ENCODE results near the gene PAPSS1. TPM values are rescaled to one million over a fixed set of nuclear protein-coding genes. Genes with fewer than 3 reads are reported as not detected.
A peak's percentile ranks its signal among the peaks of the same experiment; 100 is the strongest.

The PAPSS1 gene
- total RNA-seq, 4 donors from 2014 or later: 44.4 to 58.4 (median 52.0) TPM

DNA sequence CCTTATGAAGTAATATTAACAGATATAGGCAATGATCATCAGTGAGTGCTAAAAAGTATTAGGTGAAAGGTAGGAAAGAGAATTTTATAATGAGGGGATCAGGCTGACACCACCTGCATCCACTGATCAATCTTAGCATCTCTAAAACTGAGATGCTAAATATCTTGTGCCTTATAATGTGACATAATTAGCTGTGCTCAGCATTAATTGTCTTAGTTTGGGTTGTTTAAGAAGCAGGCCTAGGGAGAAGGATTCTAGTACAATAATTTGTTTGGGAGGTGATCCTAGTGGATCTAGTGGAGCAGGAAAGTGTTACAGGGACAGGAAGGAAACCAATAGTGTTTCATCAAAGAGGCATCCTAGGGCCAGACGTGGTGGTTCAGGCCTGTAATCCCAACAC is 22.2 kb upstream of the PAPSS1 start:
- H3K27ac ChIP-seq: no peak overlapping the region
- H3K4me1 ChIP-seq: peaks cover 12% of the 10 kb centered on the region
- no peak for DNase-seq (ENCODE audit: low spot score in 2 of 2)
- WGBS: 100% methylated on average over 1 of the region's 1 CpG
- H3K27me3 ChIP-seq: no peaks in the 10 kb centered on the region
- no peaks in the 10 kb centered on the region for H3K9me3 ChIP-seq
- no peak overlapping the region for H3K4me3 ChIP-seq
- TF ChIP-seq POLR2A (IDR thresholded peaks at IDR 0.05): no peak
- no peak for TF ChIP-seq POLR2AphosphoS5 (IDR thresholded peaks at IDR 0.05)
- TF ChIP-seq EP300 (IDR thresholded peaks at IDR 0.05): no peak
- TF ChIP-seq, protein P1, sequence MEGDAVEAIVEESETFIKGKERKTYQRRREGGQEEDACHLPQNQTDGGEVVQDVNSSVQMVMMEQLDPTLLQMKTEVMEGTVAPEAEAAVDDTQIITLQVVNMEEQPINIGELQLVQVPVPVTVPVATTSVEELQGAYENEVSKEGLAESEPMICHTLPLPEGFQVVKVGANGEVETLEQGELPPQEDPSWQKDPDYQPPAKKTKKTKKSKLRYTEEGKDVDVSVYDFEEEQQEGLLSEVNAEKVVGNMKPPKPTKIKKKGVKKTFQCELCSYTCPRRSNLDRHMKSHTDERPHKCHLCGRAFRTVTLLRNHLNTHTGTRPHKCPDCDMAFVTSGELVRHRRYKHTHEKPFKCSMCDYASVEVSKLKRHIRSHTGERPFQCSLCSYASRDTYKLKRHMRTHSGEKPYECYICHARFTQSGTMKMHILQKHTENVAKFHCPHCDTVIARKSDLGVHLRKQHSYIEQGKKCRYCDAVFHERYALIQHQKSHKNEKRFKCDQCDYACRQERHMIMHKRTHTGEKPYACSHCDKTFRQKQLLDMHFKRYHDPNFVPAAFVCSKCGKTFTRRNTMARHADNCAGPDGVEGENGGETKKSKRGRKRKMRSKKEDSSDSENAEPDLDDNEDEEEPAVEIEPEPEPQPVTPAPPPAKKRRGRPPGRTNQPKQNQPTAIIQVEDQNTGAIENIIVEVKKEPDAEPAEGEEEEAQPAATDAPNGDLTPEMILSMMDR (IDR thresholded peaks at IDR 0.05): no peak
- H3K36me3 ChIP-seq: no peaks in the 10 kb centered on the region

DNA sequence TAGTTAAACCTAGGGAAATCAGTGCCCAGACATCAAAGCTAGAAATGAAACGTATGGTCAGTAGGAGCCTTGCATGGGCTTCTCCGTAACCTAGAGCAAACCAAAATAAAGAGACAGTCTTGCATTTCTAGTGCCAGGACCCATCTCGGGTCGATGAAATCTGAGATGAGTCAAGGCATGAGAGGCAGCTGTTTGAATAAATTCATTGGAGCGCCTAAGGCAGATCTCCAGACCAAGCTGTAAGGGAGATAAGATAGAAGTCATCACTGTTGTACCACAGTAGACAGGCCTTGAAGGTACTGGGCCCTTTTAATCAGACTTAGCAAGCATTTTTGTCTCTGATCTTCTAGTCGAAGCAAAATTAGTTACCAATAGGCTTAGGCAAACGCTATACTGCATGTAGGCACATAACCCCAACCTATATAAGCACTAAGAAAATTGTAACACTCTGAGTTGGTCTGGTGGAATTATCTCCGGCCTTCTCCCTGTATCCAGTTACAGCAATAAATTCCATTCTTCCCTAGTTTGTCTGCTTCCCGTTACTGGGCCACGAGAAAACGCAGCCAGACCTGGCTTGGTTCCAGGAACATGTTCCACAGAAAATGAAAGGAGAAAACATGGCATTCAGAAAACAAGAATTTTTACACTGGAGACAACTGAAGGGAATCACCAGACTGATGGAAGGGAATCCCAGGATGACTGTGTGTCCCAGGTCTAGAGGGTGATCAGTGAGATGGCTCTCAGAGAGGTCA is 21.1 kb upstream of the PAPSS1 start:
- H3K36me3 ChIP-seq: no peaks in the 10 kb centered on the region
- DNase-seq (ENCODE audit: low spot score in 2 of 2): peak in 1 of 2 donors; percentile 70
- TF ChIP-seq EP300 (IDR thresholded peaks at IDR 0.05): no peak
- TF ChIP-seq, protein P1 (IDR thresholded peaks at IDR 0.05): no peak
- TF ChIP-seq POLR2A (IDR thresholded peaks at IDR 0.05): no peak
- TF ChIP-seq POLR2AphosphoS5 (IDR thresholded peaks at IDR 0.05): no peak
- no peaks in the 10 kb centered on the region for H3K9me3 ChIP-seq
- H3K27me3 ChIP-seq: no peaks in the 10 kb centered on the region
- peaks cover 12% of the 10 kb centered on the region for H3K4me1 ChIP-seq
- WGBS: 35% methylated on average over 11 of the region's 11 CpGs
- H3K27ac ChIP-seq: peak overlapping the region; percentile 64
- no peak overlapping the region for H3K4me3 ChIP-seq

DNA sequence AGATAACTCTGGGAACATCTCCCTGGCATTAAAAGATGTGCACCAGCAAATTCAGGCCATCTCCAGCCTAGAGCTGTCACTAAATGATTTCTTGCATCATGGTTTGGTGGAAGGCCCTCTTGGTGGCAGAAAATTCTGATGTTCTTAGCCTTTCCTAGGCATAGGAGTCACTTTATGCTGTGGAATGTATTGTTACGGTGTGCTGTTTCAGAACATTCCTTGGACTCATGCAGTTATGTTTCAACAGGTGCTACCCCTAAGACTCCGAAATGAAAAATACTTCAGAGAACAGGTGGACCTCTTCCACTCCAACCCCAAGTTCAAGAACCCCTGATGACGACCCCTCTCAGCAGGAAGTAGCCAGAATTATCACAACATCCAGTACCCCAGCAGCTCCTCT is 20.3 kb upstream of the PAPSS1 start:
- WGBS: 63% methylated on average over 3 of the region's 3 CpGs
- no peaks in the 10 kb centered on the region for H3K9me3 ChIP-seq
- H3K36me3 ChIP-seq: no peaks in the 10 kb centered on the region
- H3K27me3 ChIP-seq: no peaks in the 10 kb centered on the region
- no peak overlapping the region for H3K4me3 ChIP-seq
- H3K4me1 ChIP-seq: peaks cover 12% of the 10 kb centered on the region
- no peak for DNase-seq (ENCODE audit: low spot score in 2 of 2)
- TF ChIP-seq EP300 (IDR thresholded peaks at IDR 0.05) (no peak), POLR2AphosphoS5 (IDR thresholded peaks at IDR 0.05) (no peak), POLR2A (IDR thresholded peaks at IDR 0.05) (no peak)
- TF ChIP-seq, protein P1 (IDR thresholded peaks at IDR 0.05): no peak
- peak overlapping the region; percentile 64 for H3K27ac ChIP-seq

DNA sequence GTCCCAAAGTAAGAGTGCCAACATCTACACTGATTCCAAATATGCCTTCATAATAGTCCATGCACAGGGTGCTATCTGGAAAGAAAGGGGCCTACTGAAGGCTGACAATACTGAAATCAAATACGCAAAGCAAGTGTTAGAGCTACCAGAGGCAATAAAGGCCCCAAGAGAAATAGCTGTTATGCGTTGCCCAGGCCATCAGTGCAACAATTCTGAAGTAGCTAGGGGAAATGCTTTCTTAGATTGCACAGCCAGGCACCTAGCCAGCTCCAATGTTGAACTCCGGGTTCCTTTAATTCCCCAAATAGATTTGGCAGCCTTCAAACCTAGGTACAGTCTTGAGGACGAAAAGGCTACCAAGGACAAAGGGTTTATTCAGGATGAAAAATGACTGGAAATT is 17.4 kb upstream of the PAPSS1 start:
- H3K27ac ChIP-seq: no peak overlapping the region
- no peaks in the 10 kb centered on the region for H3K36me3 ChIP-seq
- no peaks in the 10 kb centered on the region for H3K27me3 ChIP-seq
- TF ChIP-seq POLR2AphosphoS5 (IDR thresholded peaks at IDR 0.05): no peak
- no peak for TF ChIP-seq EP300 (IDR thresholded peaks at IDR 0.05)
- TF ChIP-seq, protein P1 (IDR thresholded peaks at IDR 0.05): no peak
- TF ChIP-seq POLR2A (IDR thresholded peaks at IDR 0.05): no peak
- 85% methylated on average over 4 of the region's 4 CpGs for WGBS
- peaks cover 12% of the 10 kb centered on the region for H3K4me1 ChIP-seq
- H3K9me3 ChIP-seq: no peaks in the 10 kb centered on the region
- H3K4me3 ChIP-seq: no peak overlapping the region
- no peak for DNase-seq (ENCODE audit: low spot score in 2 of 2)

DNA sequence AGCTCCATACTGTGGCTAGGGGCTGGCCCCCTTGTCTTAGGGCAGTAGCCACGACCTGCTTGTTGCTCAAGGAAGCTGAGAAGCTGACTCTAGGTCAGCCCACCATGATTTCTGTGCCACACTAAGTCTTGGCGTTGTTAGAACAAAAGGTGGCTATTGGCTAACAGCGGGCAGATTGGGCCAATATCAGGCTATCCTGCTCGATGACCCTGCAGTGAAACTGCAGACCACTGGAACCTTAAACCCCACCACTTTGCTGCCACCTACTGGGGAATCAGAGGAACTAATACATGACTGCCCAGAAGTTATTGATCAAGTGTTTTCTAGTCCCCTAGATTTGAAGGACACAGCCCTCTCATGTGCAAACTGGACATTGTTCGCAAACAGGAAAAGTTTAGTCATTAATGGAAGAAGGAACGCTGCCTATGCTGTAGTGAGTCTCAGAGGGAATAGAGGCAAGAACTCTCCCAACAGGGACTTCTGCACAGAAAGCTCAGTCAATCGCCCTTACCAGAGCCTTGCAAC is 17.0 kb upstream of the PAPSS1 start:
- Histone ChIP-seq H3K36me3 (no peaks in the 10 kb centered on the region), H3K27me3 (no peaks in the 10 kb centered on the region), H3K4me3 (no peak overlapping the region), H3K9me3 (no peaks in the 10 kb centered on the region), H3K27ac (no peak overlapping the region), H3K4me1 (peaks cover 12% of the 10 kb centered on the region)
- no peak for TF ChIP-seq POLR2AphosphoS5 (IDR thresholded peaks at IDR 0.05)
- TF ChIP-seq, protein P1 (IDR thresholded peaks at IDR 0.05): peak; percentile 26 to 68
- WGBS: 73% methylated on average over 7 of the region's 7 CpGs
- DNase-seq (ENCODE audit: low spot score in 2 of 2): no peak
